HCT116 (cell line): ENCODE measurements around the gene CPZ.
A peak's percentile ranks its signal among the peaks of the same experiment; 100 is the strongest.

Experiments used
- EZH2 ChIP-seq: fragments of 200-600 bp; sonication (generic); IDR thresholded peaks from 2 replicates; pipeline ENCODE4 v1.6.1; 2017; ENCODE audit warnings: antibody characterized with exemption, mixed run types
- JUND ChIP-seq: IDR thresholded peaks from 2 replicates; pipeline ENCODE4 v1.6.1; 2012
- POLR2A ChIP-seq: IDR thresholded peaks from 2 replicates; pipeline ENCODE4 v1.7.0; 2011; ENCODE audit warnings: borderline replicate concordance; ENCODE audit not compliant: insufficient read depth, insufficient read length; ENCODE audit errors: extremely low read depth
- POLR2AphosphoS5 ChIP-seq: IDR thresholded peaks from 2 replicates; pipeline ENCODE4 v1.6.1; 2011; ENCODE audit warnings: mild to moderate bottlenecking, low read depth, low read length, moderate library complexity
- SIN3A ChIP-seq: IDR thresholded peaks from 2 replicates; pipeline ENCODE4 v1.6.1; 2012; ENCODE audit warnings: low read depth
- TCF7L2 ChIP-seq: IDR thresholded peaks from 2 replicates; pipeline ENCODE4 v1.7.0; 2011; ENCODE audit warnings: borderline replicate concordance, inconsistent platforms; ENCODE audit not compliant: insufficient read depth, insufficient read length; ENCODE audit errors: extremely low read depth
- ZNF274 ChIP-seq: fragments of 200-500 bp; sonication (Bioruptor generic); IDR thresholded peaks from 2 replicates; pipeline ENCODE4 v1.6.1; 2014; ENCODE audit warnings: mild to moderate bottlenecking, low read depth, low read length, inconsistent platforms
- TF ChIP-seq, protein P1 (sequence below), 3 experiments: fragments of 200-600 bp in 1 of 3; sonication (generic) in 1 of 3; IDR thresholded peaks in 2 of 3; conservative IDR thresholded peaks in 1 of 3; 2 replicates each; pipeline ENCODE4 v1.5.1; 2012 to 2017; ENCODE audit warnings: low read depth in 2 of 3, low read length in 2 of 3, antibody characterized with exemption in 1 of 3, borderline replicate concordance in 1 of 3, control low read depth in 1 of 3, mild to moderate bottlenecking in 1 of 3, mixed read lengths in 1 of 3, mixed run types in 1 of 3, moderate library complexity in 1 of 3; ENCODE audit not compliant: insufficient read depth in 1 of 3

DNA sequence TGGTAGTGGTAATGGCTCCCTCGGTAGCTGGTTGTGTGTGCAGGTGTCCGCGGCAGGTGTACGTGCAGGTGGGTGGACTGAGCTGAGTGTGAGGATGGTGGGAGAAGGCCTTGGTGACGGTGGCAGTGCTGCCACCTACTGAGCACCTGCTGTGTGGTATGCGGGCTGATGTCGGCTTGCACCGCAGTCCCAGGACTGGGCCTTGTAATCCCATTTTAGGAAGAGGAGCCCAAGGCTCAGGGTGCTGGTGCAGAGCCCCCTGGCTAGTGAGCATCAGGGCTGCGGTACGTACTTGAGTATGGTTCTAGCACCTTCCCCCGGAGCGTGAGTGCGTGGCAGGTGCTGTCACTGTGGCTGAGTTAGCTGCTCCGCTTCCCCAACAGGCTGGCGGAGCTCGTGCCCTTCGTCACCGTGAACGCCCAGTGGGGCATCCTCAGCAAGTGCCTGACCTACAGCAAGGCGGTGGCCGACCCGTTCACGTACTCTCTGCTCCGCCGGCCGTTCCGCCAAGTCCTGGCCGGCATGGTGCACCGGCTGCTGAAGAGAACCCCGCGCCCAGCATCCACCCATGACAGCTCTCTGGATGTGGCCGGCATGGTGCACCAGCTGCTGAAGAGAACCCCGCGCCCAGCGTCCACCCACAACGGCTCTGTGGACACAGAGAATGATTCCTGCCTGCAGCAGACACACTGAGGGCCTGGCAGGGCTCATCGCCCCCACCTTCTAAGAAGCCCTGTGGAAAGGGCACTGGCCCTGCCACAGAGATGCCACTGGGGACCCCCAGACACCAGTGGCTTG is 5.7 kb upstream of the CPZ start:
- TF ChIP-seq, protein P1, sequence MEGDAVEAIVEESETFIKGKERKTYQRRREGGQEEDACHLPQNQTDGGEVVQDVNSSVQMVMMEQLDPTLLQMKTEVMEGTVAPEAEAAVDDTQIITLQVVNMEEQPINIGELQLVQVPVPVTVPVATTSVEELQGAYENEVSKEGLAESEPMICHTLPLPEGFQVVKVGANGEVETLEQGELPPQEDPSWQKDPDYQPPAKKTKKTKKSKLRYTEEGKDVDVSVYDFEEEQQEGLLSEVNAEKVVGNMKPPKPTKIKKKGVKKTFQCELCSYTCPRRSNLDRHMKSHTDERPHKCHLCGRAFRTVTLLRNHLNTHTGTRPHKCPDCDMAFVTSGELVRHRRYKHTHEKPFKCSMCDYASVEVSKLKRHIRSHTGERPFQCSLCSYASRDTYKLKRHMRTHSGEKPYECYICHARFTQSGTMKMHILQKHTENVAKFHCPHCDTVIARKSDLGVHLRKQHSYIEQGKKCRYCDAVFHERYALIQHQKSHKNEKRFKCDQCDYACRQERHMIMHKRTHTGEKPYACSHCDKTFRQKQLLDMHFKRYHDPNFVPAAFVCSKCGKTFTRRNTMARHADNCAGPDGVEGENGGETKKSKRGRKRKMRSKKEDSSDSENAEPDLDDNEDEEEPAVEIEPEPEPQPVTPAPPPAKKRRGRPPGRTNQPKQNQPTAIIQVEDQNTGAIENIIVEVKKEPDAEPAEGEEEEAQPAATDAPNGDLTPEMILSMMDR (IDR thresholded peaks at IDR 0.05 in 2 of 3, conservative IDR thresholded peaks at IDR 0.05 in 1 of 3; ENCODE audit: borderline replicate concordance in 1 of 3, insufficient read depth in 1 of 3, low read depth in 2 of 3, low read length in 2 of 3) = peak; percentile 35 to 63 (median 49); a peak in 4 of 6 replicates
- no peak for TF ChIP-seq JUND
- TF ChIP-seq ZNF274 = no peak
- TF ChIP-seq POLR2A = no peak
- TF ChIP-seq TCF7L2 = no peak
- TF ChIP-seq EZH2 = no peak
- TF ChIP-seq POLR2AphosphoS5 = no peak
- TF ChIP-seq SIN3A = no peak
